SHP77 (cell line): ENCODE results near the gene AS3MT.

ENCODE experiments used
- DNase-seq, 2 experiments: peaks; one replicate each; lab custom pipeline; 2025; lab: John Stamatoyannopoulos, UW

The AS3MT gene

GRCh38 chr10:102855731-102856436 lies 13.4 kb upstream of the AS3MT start:
- peak; percentile 7 to 19 for DNase-seq

- DNase-seq = no peak
Observed at GRCh38 chr10:102856758-102857424, 12.4 kb upstream of the AS3MT start.

GRCh38 chr10:102859911-102860310 lies 9.4 kb upstream of the AS3MT start:
- DNase-seq = no peak

GRCh38 chr10:102863660-102864059 lies 5.6 kb upstream of the AS3MT start:
- no peak for DNase-seq

GRCh38 chr10:102865620-102866019 lies 3.6 kb upstream of the AS3MT start:
- no peak for DNase-seq

- no peak for DNase-seq
Observed at GRCh38 chr10:102868911-102869257, 386 bp upstream of the AS3MT start.

- no peak for DNase-seq
Observed at GRCh38 chr10:102870221-102870620, 951 bp downstream of the AS3MT start.

GRCh38 chr10:102872163-102872562 lies 2.9 kb downstream of the AS3MT start:
- DNase-seq = no peak

GRCh38 chr10:102876747-102877153 lies 7.5 kb downstream of the AS3MT start:
- no peak for DNase-seq

GRCh38 chr10:102878629-102879028 lies 9.4 kb downstream of the AS3MT start:
- DNase-seq = no peak

GRCh38 chr10:102880256-102880655 lies 11.0 kb downstream of the AS3MT start:
- DNase-seq = no peak

GRCh38 chr10:102888048-102888447 lies 18.8 kb downstream of the AS3MT start:
- no peak for DNase-seq

GRCh38 chr10:102894466-102895213 lies 25.4 kb downstream of the AS3MT start:
- no peak for DNase-seq

- DNase-seq = no peak
Observed at GRCh38 chr10:102900006-102900405, 30.7 kb downstream of the AS3MT start.

GRCh38 chr10:102904346-102904745 lies 35.1 kb downstream of the AS3MT start:
- DNase-seq = no peak

GRCh38 chr10:102906507-102906906 lies 37.2 kb downstream of the AS3MT start:
- no peak for DNase-seq

- no peak for DNase-seq
Observed at GRCh38 chr10:102914781-102915180, 45.5 kb downstream of the AS3MT start.

GRCh38 chr10:102916173-102916572 lies 46.9 kb downstream of the AS3MT start:
- peak in 1 of 2 experiments; percentile 26 for DNase-seq

- peak; percentile 57 to 65 for DNase-seq
Observed at GRCh38 chr10:102917314-102917961, 48.2 kb downstream of the AS3MT start.

- DNase-seq = peak; percentile 99 to 100
Observed at GRCh38 chr10:102917962-102918816, 48.9 kb downstream of the AS3MT start, which contains the start of gene CNNM2. Gene CNNM2 (plus strand): TSS chr10:102918294. CDS start chr10:102918481, 187 bp downstream.

- peak in 1 of 2 experiments; percentile 13 for DNase-seq
Observed at GRCh38 chr10:102918817-102919245, 49.6 kb downstream of the AS3MT start.
